GM12878 (cell line): Measurements from ENCODE around the gene AGTRAP. TPM values are rescaled to one million over a fixed set of nuclear protein-coding genes. Genes with fewer than 3 reads are reported as not detected.
A peak's percentile ranks its signal among the peaks of the same experiment; 100 is the strongest.

Experiments used
- ATAC-seq: fragments of 200-7000 bp; cut with Tn5 transposase; 3 replicates; pipeline ENCODE4 v1.9.1; 2020; ENCODE audit warnings: mild to moderate bottlenecking, moderate library complexity
- BruUV-seq: library from RNA; stranded (reverse); fragments of 400-500 nt; replicated peaks from 2 replicates; lab custom pipeline; 2021; lab: Mats Ljungman, UMichigan
- CTCF ChIA-PET: fragments of 300-600 bp; sonication (Branson Sonifier 250); formaldehyde crosslinking; extraction: SDS; loops from one replicate; lab custom pipeline; 2021; ENCODE audit warnings: inconsistent platforms; lab: Yijun Ruan, JAX
- POLR2A ChIA-PET: fragments of 350-600 bp; formaldehyde crosslinking; extraction: SDS; loops from one replicate; lab custom pipeline; 2021; ENCODE audit warnings: inconsistent platforms; lab: Charles Lee
- RAD21 ChIA-PET: fragments of 300-600 bp; sonication (Branson Sonifier 250); formaldehyde crosslinking; loops from one replicate; lab custom pipeline; 2023; ENCODE audit warnings: antibody characterized with exemption; ENCODE audit not compliant: unreplicated experiment; lab: Charles Lee
- SMC1A ChIA-PET: fragments of 300-600 bp; sonication (Branson Sonifier 250); formaldehyde crosslinking; loops from one replicate; lab custom pipeline; 2023; ENCODE audit not compliant: unreplicated experiment, uncharacterized antibody; lab: Charles Lee
- DNase-seq: peaks from one replicate; pipeline ENCODE4 v3.0.0-alpha.2; 2011; ENCODE audit warnings: low read depth, low spot score
- FAIRE-seq: peaks from 3 replicates; lab custom pipeline; 2011; peaks lifted over from hg19 to GRCh38; lab: Jason Lieb, UNC
- H2AFZ ChIP-seq: 2 replicates; pipeline ENCODE4 v1.6.0; 2011; ENCODE audit warnings: low read depth, low read length, control low read depth; ENCODE audit not compliant: control insufficient read depth
- H3K27ac ChIP-seq: 2 replicates; pipeline ENCODE4 v1.5.1; 2011; ENCODE audit warnings: control low read depth; ENCODE audit not compliant: control insufficient read depth, insufficient read depth
- H3K27me3 ChIP-seq, 2 experiments: replicated peaks in 1 of 2; 2 replicates each; pipeline versions ENCODE4 v1.6.0 to v1.6.1; 2011; ENCODE audit warnings: low read length in 1 of 2; ENCODE audit not compliant: control insufficient read depth in 2 of 2, insufficient read depth in 2 of 2
- H3K36me3 ChIP-seq, 2 experiments: 2 replicates each; pipeline ENCODE4 v1.5.1; 2011; ENCODE audit warnings: low read length in 1 of 2; ENCODE audit not compliant: control insufficient read depth in 2 of 2, insufficient read depth in 2 of 2
- H3K4me1 ChIP-seq: 2 replicates; pipeline ENCODE4 v1.6.1; 2011; ENCODE audit warnings: mild to moderate bottlenecking, low read length, moderate library complexity, mixed read lengths; ENCODE audit not compliant: control insufficient read depth, insufficient read depth
- H3K4me2 ChIP-seq: 2 replicates; pipeline ENCODE4 v1.6.0; 2011; ENCODE audit warnings: control low read depth; ENCODE audit not compliant: control insufficient read depth, insufficient read depth
- H3K4me3 ChIP-seq: fragments of 200-600 bp; sonication (generic); 2 replicates; pipeline ENCODE4 v1.5.1; 2016
- H3K79me2 ChIP-seq: 2 replicates; pipeline ENCODE4 v1.6.0; 2011; ENCODE audit warnings: low read length; ENCODE audit not compliant: control insufficient read depth, insufficient read depth
- H3K9ac ChIP-seq: 2 replicates; pipeline ENCODE4 v1.8.0; 2011; ENCODE audit warnings: low read length, control low read depth, mixed read lengths; ENCODE audit not compliant: control insufficient read depth, insufficient read depth
- H3K9me3 ChIP-seq: replicated peaks from 3 replicates; pipeline ENCODE4 v1.5.1; 2011; ENCODE audit warnings: mild to moderate bottlenecking, low read length; ENCODE audit not compliant: control insufficient read depth, insufficient read depth
- H4K20me1 ChIP-seq: 2 replicates; pipeline ENCODE4 v1.6.0; 2011; ENCODE audit not compliant: control insufficient read depth, insufficient read depth
- BMI1 ChIP-seq: fragments of 450-650 bp; IDR thresholded peaks from 2 replicates; pipeline ENCODE4 v1.6.1; 2016; ENCODE audit warnings: mild to moderate bottlenecking, moderate library complexity, borderline replicate concordance
- CBX3 ChIP-seq: fragments of 200-600 bp; sonication (generic); IDR thresholded peaks from 2 replicates; pipeline ENCODE4 v1.6.1; 2016; ENCODE audit warnings: low read depth, borderline replicate concordance
- CTCF ChIP-seq, 3 experiments: IDR thresholded peaks in 2 of 3; conservative IDR thresholded peaks in 1 of 3; 2 replicates each; pipeline ENCODE4 v1.5.1; 2011; ENCODE audit warnings: low read depth in 3 of 3, low read length in 3 of 3, mild to moderate bottlenecking in 3 of 3, control low read depth in 2 of 3, moderate library complexity in 2 of 3, inconsistent platforms in 1 of 3, mixed read lengths in 1 of 3; ENCODE audit not compliant: control insufficient read depth in 2 of 3, insufficient read depth in 1 of 3; ENCODE audit errors: extremely low read depth in 1 of 3
- HDAC2 ChIP-seq: fragments of 200-600 bp; sonication (generic); IDR thresholded peaks from 2 replicates; pipeline ENCODE4 v1.6.1; 2017
- KLF5 ChIP-seq: fragments of 450-650 bp; IDR thresholded peaks from 2 replicates; pipeline ENCODE4 v1.6.1; 2014; ENCODE audit warnings: mild to moderate bottlenecking; ENCODE audit not compliant: partially characterized antibody
- LARP7 ChIP-seq: fragments of 450-650 bp; IDR thresholded peaks from 2 replicates; pipeline ENCODE4 v1.6.1; 2017; ENCODE audit warnings: mild to moderate bottlenecking
- MYC ChIP-seq: IDR thresholded peaks from 2 replicates; pipeline ENCODE4 v1.6.1; 2011; ENCODE audit warnings: mild to moderate bottlenecking, low read length, moderate library complexity, inconsistent platforms; ENCODE audit not compliant: insufficient read depth, insufficient replicate concordance, insufficient read length, severe bottlenecking
- NBN ChIP-seq: fragments of 450-650 bp; IDR thresholded peaks from 2 replicates; pipeline ENCODE4 v1.6.1; 2016
- PKNOX1 ChIP-seq: fragments of 450-650 bp; IDR thresholded peaks from 2 replicates; pipeline ENCODE4 v1.6.1; 2016; ENCODE audit warnings: mild to moderate bottlenecking
- POLR2AphosphoS2 ChIP-seq: IDR thresholded peaks from 2 replicates; pipeline ENCODE4 v1.6.1; 2011; ENCODE audit warnings: low read depth, mild to moderate bottlenecking, low read length, improper control_type of control experiment, moderate library complexity
- RAD21 ChIP-seq: IDR thresholded peaks from 2 replicates; pipeline ENCODE4 v1.6.1; 2011; ENCODE audit warnings: mild to moderate bottlenecking, low read depth, low read length, moderate library complexity; ENCODE audit not compliant: insufficient read depth
- RELA ChIP-seq: fragments of 450-650 bp; IDR thresholded peaks from 2 replicates; pipeline ENCODE4 v1.8.0; 2014; ENCODE audit warnings: borderline replicate concordance; ENCODE audit not compliant: partially characterized antibody
- SRF ChIP-seq, 2 experiments: IDR thresholded peaks; 2 replicates each; pipeline ENCODE4 v1.6.1; 2011; ENCODE audit warnings: low read depth in 2 of 2, low read length in 2 of 2, mild to moderate bottlenecking in 1 of 2, moderate library complexity in 1 of 2
- USF1 ChIP-seq: IDR thresholded peaks from 2 replicates; pipeline ENCODE4 v1.6.1; 2011; ENCODE audit warnings: borderline replicate concordance, low read depth, mild to moderate bottlenecking, moderate library complexity, mixed read lengths, low read length; ENCODE audit not compliant: insufficient read depth; ENCODE audit errors: extremely low read length
- USF2 ChIP-seq: IDR thresholded peaks from 2 replicates; pipeline ENCODE4 v1.6.1; 2011; ENCODE audit warnings: low read depth, low read length, improper control_type of control experiment, borderline replicate concordance
- ZBTB33 ChIP-seq: fragments of 450-650 bp; IDR thresholded peaks from 2 replicates; pipeline ENCODE4 v1.6.1; 2017; ENCODE audit warnings: mild to moderate bottlenecking
- ZNF622 ChIP-seq: fragments of 450-650 bp; IDR thresholded peaks from 2 replicates; pipeline ENCODE4 v1.6.1; 2017; ENCODE audit warnings: mild to moderate bottlenecking, inconsistent platforms
- ZZZ3 ChIP-seq: IDR thresholded peaks from 2 replicates; pipeline ENCODE4 v1.6.1; 2011; ENCODE audit warnings: low read depth; ENCODE audit not compliant: control insufficient read depth, insufficient read length
- WGBS: methylation state at CpG from one replicate; pipeline ENCODE4 v1.1.6; 2016; ENCODE audit warnings: low lambda C conversion rate; ENCODE audit not compliant: insufficient replicate concordance, insufficient coverage; ENCODE audit errors: missing lambda C conversion rate; 5-methylcytosine and 5-hydroxymethylcytosine counted together
- in situ Hi-C: fragments of 300-500 bp; cut with MboI; formaldehyde crosslinking; loops from 9 replicates; pipeline ENCODE4 v1.14.3; 2018; ENCODE audit warnings: mixed read lengths
- intact Hi-C: fragments of 100-400 bp; cut with micrococcal nuclease; formaldehyde crosslinking; loops from one replicate; pipeline ENCODE4 v1.14.2; 2022; ENCODE audit not compliant: unreplicated experiment
- polyA plus RNA-seq, 11 experiments: library from polyadenylated mRNA; depleted of rRNA in 4 of 11; unstranded in 6 of 11; stranded (reverse) in 5 of 11; fragments of >200 nt; fragmentation: Nextera tagmentation in 4 of 11; fragmentation: Illumina TruSeq in 1 of 11; extraction: Ambion mirVana in 4 of 11; extraction: Trizol in 1 of 11; gene quantifications; 1 replicate in 1 of 11; 2 replicates in 10 of 11; pipeline versions ENCODE4 v1.2.1 to v1.2.3, GENCODE V29; 2011 to 2016; ENCODE audit warnings: inconsistent platforms in 2 of 11, missing spikeins in 2 of 11, low read depth in 1 of 11
- total RNA-seq, 4 experiments: library from RNA; depleted of rRNA in 3 of 4; stranded (reverse); fragments of >200 nt in 3 of 4; fragmentation: Illumina TruSeq in 1 of 4; extraction: Trizol in 1 of 4; gene quantifications; 2 replicates each; pipeline versions ENCODE4 v1.2.1 to v1.2.3, GENCODE V29; 2013 to 2021

The AGTRAP gene
- total and polyA plus RNA-seq, 10 of the 15 experiments (the other 5 are each of a cell fraction or from before 2014, with no cell fraction given) = 3.0 to 17.4 (median 10.2) TPM

- Histone ChIP-seq H3K9ac (no peak overlapping the region), H2AFZ (peak overlapping the region; percentile 37; the same call in 1 of the 2 replicates), H3K9me3 (no peaks in the 10 kb centered on the region), H4K20me1 (no peaks in the 10 kb centered on the region), H3K27ac (no peak overlapping the region), H3K4me1 (0 out of 2 replicates have a peak, but pooled peaks cover 4% of the 10 kb centered on the region), H3K79me2 (no peaks in the 10 kb centered on the region), H3K27me3 (no peaks in the 10 kb centered on the region), H3K36me3 (no peaks in the 10 kb centered on the region), H3K4me3 (no peak overlapping the region), H3K4me2 (no peak overlapping the region)
- DNase-seq (no peak), ATAC-seq (peak; percentile 100), FAIRE-seq (no peak)
- intact Hi-C loops (loop anchor here (1.0 kb wide), 1 partner anchor 99 kb away; no protein-coding TSS in a partner anchor), in situ Hi-C loops (no loop called here)
- ChIA-PET RAD21 (no interaction called here), POLR2A (no interaction called here), CTCF (interaction anchor here (1.0 to 1.2 kb wide), 5 partner anchors 12 to 108 kb away, joined by 3 to 5 read pairs (median 3); no protein-coding TSS in a partner anchor), SMC1A (no interaction called here)
- BruUV-seq = no TSS peak
- 76% methylated on average over 9 of the region's 9 CpGs for WGBS
- TF ChIP-seq MYC (no peak), RELA (no peak), CBX3 (no peak), ZZZ3 (peak; percentile 31), BMI1 (no peak), PKNOX1 (peak; percentile 35), LARP7 (no peak), ZBTB33 (no peak), NBN (no peak), HDAC2 (no peak), USF1 (peak; percentile 62), ZNF622 (no peak), RAD21 (peak; percentile 76), SRF (IDR thresholded peaks at IDR 0.05; ENCODE audit: low read depth in 2 of 2, low read length in 2 of 2) (no peak), CTCF (IDR thresholded peaks at IDR 0.05 in 2 of 3, conservative IDR thresholded peaks at IDR 0.05 in 1 of 3; ENCODE audit: control insufficient read depth in 2 of 3, extremely low read depth in 1 of 3, insufficient read depth in 1 of 3, low read depth in 3 of 3, low read length in 3 of 3) (peak; percentile 71 to 78 (median 73)), KLF5 (no peak), POLR2AphosphoS2 (no peak), USF2 (peak; percentile 5; the same call in 1 of the 2 replicates)
Observed at GRCh38 chr1:11749203-11749689, 13.3 kb downstream of the AGTRAP start.
